NOMO-1 treated with dmso at 0.1 percent for 144 hours (cell line): Measurements from ENCODE around the gene ECHS1.

Experiments
- DNase-seq: peaks from one replicate; lab custom pipeline; 2025; ENCODE audit not compliant: unreplicated experiment; lab: John Stamatoyannopoulos, UW

ECHS1 gene

DNA sequence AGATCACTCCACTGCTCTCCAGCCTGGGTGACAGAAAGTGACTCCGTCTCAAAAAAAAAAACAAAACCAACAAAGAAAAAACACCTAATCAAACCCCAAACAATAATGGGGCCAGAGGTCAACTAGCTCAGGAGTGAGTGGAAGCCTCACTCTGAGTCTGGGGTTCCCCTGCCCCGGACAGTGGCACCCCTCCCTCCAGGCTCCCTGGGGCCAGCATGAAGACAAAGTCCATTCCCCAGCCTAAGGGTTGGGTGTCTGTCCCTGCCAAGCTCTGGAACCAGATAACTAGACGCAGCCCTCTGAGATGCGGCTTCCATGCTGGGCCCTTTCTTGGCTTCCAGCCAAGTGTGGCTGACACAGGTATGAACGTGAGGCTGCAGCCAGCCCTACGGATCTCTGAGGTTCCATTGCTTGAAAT, 13.6 kb downstream of the ECHS1 start:
- no peak for DNase-seq

DNA sequence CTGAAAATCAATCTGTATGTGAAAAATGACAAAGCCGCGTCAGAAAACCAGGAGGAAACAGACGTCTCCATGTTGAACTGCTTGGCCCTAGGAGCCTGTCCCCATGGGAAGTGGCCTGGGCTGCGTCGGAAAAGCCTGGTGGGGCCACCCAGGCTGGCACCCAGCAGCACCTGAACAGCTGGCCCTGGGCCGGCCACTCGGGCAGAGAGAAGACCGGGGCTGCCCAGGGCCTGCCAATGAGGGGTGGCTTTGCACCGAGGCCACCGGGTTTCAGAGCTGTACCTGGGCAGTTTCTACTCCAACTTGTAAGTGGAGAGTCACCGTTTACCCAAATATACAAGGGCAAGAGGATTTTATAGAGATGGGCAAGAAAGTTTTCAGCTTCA, 14.2 kb downstream of the ECHS1 start:
- DNase-seq: no peak

DNA sequence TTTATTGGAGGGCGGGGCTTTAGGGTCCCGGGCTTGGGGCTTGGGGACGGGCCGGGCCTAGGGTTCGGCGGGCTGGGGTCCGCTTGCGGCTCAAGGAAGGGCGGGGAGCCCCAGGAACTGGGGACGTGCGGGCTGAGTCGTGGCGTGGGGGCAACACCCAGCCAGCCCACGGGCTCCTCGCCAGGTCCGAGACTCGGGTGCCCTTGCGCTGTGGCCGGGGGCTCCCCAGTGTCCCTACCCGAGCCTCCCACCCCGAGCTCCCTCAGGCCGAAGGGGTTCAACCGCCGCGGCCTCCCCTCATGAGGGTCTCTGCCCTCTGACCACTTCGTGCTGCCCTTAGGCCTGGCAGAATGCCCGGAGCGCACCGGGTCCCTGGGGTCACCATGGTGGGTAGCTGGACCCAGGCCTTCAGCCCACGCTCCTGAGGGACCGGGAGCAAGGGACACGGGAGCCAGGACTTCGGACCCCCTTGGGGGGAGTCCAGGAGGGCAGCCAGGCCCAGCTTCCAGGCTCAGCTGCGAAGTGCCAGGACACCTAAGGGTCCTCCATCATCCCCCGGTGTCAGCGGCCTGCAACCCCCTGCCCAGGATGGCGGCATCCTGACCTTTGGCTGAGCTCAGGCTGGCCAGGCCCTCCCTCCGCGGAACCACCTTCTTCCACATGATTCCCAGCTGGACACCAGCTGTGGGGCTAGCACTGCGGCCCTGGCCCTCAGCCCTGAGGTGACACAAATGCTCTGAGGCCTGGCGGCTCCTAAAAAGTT, 14.8 kb downstream of the ECHS1 start:
- DNase-seq: no peak

DNA sequence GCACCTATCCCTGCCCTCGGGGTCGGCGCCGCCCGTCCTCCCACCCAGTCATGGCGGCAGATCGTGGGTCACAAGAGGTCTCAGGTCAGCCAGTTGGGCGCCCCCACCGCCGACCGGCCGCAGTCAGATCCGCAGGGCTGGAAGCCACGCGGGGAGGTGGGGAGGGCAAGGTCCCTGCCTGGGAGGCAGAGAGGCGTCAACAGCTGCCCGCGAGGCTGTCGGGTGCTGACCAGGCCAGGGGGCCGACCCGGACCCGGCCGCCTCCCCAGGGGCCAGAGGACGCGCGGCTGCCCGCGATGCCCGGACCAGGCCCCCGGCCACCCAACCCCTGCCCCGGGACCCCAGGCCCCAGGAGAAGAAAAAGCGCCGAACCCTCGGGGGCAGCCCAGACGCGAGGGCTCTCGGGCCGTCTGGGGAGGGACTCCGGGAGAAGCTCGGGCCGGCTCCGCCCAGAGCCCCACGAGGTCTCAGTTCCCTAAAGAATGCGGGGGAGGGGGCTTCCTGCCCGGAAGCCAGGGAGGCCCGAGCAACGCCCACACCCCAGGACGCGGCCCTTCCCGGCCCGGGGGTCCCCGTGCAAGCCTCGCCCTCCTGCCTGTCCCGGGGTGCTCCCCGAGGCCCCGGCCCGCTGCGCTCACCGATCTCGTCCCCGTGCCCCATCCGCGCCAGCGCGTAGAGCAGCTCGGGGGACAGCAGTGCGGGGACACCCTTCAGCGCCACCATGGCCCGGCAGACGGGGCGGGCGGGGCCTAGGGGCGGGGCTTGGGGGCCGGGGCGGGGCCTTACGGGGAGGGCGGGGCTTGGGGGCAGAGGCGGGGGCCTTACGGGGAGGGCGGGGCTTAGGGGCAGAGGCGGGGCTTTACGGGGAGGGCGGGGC, 15.6 kb downstream of the ECHS1 start, which contains the start of gene FUOM:
TSS of gene FUOM (minus strand) at position 735 of the 877 bp plus-strand sequence. CDS start at position 723, 12 bp downstream.
- peak; percentile 30 for DNase-seq

DNA sequence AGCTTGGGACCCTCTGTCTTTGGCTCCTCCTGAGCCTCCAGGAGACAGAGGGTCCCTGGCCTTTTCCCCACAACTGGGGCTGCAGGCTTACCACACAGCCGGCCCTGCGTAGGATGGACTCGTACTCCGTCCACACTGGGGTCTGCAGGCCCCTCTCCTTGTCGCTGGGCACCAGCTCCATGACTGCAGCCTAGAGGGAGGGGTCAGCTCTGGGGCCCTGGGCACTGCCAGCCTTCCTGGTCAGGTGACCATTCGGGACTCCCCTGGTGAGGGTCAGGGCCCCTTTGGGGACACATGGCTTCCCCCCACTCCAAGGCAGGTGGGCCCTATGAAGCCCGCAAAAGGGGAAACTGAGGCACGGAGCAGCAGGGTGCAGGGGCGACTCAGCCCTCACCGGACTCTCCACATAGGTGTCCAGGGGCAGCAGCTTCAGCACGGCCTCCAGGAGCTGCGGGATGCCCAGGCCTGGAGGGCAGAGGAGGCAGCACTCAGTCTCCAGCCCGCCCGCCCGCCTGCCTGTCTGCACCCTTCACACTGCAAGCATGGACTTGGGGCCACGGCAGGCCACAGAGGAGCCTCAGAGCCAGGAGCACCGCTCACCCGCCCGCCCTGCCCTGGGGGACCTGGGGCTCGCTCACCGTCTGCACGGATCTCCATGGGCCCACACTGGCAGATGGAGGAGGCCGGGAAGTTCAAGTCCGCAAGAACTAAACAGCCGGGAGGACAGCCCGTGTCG, 16.4 kb downstream of the ECHS1 start:
- DNase-seq: no peak

DNA sequence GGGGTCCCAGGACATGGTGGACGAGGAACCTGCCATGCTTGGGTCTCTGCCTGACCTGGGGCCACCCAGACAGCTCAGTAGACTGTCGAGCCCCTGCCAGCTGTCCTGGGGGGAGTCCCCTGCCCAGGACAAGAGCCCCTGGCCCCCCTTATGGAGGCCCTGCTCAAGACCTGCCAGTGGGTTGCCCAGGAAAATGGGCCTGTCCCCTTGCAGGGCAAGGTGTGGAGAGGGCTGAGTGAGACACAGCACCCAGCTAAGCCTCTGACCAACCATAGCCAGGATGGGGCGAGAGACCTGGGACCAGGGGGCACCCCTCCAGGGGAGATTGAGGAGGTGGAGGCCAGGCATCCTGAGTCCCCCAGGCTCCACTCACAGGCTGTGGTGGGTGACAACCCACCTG, 17.2 kb downstream of the ECHS1 start:
- no peak for DNase-seq

- no peak for DNase-seq
These were observed 17.9 kb downstream of the ECHS1 start for GRCh38 chr10:133355266-133355665.

DNA sequence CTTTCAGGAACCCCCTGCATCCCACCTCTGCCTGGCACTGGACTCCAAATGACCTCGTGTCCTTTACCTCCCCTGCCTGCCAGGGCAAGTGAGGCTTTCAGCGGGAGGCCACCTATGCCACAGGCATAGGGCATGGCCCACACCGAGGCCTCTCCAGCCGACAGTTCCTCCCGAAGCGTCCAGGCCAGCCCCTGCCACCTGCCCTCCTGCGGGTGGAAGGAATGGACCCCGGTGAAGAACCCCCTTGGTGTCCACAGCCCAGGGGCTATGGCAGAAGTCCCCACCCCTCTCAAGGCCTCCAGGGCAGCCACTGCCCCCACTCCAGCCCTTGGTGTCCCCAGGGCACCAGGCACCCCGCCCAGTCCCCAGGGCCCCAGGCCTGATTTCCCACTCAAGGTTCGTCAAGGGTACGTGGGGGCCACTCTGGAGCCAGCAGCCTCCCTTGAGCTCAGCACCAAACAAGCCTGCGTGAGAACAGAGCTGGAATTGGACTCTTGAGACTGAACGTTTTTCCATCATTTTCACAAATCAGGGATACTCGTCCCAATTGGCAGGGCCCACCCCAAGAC, 18.4 kb downstream of the ECHS1 start:
- DNase-seq: no peak

- no peak for DNase-seq
These were observed 19.1 kb downstream of the ECHS1 start for GRCh38 chr10:133353988-133354605.

GRCh38 chr10:133353202-133353959, 19.8 kb downstream of the ECHS1 start:
- DNase-seq: no peak

DNA sequence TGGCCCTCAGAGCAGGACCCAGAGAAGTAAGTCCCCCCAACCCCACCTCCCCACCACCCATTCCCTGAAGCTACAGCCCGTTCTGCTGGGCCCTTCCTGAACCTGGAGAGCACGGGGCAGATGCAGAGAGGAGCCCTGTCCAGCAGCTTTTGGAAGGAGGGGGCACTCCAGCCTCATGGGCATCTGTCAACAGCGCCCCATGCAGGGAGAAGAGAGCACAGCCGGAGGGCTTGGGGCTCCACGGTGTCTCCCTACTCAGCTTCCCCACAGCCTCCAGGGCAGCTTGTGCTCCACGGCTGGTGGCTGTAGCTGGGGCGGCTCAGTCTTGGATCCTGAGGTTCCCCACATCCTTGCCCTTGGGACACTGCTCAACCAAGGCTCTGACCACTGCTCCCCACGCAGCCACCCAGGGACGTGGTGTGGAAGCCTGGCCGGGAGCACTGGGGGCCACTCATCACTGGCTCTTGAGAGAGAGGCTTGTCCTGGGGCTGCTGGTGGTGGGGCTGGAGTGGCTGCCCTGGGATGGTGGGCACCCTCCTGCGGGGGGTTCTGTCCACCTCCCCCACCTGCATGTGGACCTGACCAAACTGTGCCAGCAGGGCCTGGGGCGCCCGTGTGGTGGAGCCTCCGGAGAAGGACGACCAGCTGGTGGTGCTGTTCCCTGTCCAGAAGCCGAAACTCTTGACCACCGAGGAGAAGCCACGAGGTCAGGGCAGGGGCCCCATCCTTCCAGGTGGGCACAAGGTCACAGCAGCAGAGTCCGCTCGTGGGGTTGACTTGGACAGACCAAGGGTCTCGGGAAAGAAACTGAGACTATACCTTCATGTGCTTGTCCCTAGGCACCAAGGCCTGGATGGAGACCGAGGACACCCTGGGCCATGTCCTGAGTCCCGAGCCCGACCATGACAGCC, 21.5 kb downstream of the ECHS1 start:
- no peak for DNase-seq

DNA sequence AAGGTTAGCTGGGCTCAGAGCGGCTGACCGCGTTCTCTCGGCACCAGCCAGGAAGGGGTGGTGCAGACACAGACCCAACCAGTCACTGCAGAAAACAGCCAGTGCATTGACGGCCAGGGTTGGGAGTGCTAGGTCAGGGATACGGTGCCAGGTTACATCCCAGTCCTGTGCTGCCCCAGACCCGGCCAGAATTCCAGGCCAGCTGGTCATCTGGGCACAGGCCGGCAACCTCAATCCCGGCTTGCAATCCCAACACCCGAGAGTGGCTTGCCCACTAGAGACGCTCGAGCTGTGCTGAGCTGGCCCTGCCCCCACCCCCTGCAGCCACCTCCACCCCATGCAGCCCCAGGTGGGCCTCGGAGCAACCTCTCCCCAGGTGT, 22.2 kb downstream of the ECHS1 start:
- DNase-seq: no peak

- no peak for DNase-seq
These were observed 22.7 kb downstream of the ECHS1 start for GRCh38 chr10:133350283-133350949.

DNA sequence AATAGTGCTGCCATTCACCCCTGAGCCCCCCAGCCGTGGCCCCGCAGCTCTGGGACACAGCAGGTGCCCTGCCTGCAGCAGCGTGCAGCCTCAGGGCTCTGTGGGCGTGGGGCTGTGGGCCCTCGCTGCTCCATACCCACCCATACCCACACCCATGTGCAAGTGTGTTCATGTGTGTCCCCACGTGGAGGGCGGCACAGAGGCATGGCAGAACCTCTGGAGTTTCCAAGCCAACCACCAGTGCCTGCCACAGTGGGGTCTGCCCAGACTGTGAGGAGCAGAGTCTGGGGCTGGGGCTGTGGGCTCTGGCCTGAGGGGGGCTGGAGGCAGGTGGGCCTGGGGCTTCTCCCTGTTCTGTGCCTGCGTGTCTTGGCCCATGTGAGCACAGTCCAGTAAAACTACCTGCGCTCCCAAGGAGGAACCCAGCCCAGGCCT, 23.6 kb downstream of the ECHS1 start:
- DNase-seq: no peak

DNA sequence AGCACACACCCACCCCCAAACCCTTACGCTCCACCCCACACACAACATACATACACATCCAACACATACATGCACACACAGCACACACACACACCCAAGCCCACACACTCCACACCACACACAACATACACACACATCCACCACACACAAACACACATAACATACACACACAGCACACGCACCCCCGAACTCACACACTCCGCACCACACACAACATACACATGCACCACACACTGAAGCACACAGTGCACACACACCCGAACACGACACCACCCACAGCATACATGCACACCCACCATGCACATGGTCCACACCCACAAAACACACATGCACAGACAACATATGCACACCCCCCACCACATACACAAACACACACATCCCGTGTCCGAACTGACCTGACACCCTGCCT, 24.0 kb downstream of the ECHS1 start:
- DNase-seq: no peak

DNA sequence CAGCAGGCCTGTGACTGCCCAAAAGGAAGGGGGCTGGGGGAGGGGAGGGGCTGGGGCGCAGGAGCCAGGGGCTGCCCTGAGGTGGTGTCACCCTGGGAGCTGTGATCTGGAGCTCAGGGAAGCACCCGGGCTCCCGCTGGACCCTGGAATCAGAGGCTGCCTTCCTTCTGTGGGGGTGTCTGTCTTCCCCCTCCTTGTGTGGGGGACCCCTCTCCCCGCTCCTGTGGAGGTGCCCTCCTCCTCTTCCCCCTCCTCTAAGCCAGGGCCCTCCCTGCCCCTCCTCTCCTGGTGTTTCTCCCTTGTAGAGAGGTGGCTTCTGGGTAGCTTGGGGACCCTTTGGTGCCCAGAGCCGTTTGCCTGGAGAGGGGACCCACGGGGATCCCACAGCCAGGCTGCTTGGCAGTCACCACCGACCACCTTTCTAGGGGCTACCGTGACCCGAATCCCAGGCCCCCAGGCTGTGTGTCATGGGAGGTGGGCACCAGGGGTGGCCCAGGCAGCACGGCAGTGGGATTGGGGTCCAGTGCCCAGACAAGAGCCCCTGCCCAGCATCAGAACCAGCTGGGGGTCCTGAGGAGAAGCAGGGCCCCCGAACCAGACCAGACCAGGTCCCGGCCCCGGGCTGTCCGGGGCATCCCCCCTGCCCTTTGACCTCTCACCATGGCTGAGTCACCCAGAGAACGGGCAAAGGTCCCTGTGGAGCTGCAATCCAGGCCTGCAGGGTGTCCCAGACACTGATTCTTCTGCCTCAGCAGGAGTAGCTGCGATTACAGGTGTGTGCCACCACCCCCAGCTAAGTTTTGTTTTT, 25.2 kb downstream of the ECHS1 start:
- no peak for DNase-seq

GRCh38 chr10:133346413-133346812, 26.7 kb downstream of the ECHS1 start:
- DNase-seq: no peak

- DNase-seq: no peak
These were observed 28.9 kb downstream of the ECHS1 start for GRCh38 chr10:133344236-133344635.
